ENCODE measurements around the gene SORT1.

The SORT1 gene

DNA sequence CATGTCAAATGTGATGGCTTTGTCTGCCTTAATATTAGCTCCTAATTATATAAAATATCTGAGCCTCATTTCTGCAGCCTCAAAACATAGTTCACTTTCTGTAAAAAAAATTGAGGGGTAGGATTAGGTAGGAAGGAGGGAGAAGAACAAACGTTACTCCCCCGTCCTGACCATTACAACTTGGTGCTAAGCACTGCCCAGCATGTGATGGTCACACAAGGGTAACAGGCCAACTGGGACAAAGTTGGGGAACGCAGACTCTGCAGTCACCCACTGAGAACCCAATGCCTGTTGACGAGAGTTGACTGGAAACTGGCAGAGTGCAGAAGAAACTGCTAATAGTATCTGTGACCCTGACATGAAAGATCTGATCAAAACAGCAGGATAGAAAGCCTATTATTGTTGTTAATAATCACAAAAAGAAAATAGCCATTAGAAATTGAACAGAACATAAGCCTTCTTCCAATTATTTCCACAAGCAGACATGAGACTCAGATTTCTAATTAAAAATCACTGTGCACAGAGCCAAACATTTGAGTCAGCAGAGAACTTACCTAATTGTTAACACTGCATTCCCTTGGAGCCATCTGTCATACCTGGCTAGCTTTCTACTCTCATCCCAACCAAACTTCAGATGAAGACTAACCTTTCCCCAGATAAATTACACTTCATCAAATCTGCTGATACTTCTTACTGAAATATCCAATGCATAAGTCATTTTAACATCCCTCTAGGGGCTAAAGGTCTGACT, 5.5 kb downstream of the SORT1 start:
- H3K9me3 ChIP-seq (ENCODE audit: severe bottlenecking) = no peaks in the 10 kb centered on the region
- TF ChIP-seq, protein P1, sequence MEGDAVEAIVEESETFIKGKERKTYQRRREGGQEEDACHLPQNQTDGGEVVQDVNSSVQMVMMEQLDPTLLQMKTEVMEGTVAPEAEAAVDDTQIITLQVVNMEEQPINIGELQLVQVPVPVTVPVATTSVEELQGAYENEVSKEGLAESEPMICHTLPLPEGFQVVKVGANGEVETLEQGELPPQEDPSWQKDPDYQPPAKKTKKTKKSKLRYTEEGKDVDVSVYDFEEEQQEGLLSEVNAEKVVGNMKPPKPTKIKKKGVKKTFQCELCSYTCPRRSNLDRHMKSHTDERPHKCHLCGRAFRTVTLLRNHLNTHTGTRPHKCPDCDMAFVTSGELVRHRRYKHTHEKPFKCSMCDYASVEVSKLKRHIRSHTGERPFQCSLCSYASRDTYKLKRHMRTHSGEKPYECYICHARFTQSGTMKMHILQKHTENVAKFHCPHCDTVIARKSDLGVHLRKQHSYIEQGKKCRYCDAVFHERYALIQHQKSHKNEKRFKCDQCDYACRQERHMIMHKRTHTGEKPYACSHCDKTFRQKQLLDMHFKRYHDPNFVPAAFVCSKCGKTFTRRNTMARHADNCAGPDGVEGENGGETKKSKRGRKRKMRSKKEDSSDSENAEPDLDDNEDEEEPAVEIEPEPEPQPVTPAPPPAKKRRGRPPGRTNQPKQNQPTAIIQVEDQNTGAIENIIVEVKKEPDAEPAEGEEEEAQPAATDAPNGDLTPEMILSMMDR (IDR thresholded peaks at IDR 0.05; ENCODE audit: low read depth, low read length) = no peak
- peaks cover 4% of the 10 kb centered on the region; the same call in 1 of the 2 replicates for H3K36me3 ChIP-seq
- H3K4me3 ChIP-seq (ENCODE audit: low read depth, low read length) = no peak overlapping the region
- no peak for DNase-seq
- H3K27ac ChIP-seq = no peak overlapping the region
- H3K27me3 ChIP-seq (ENCODE audit: insufficient read depth, low read depth, severe bottlenecking) = no peaks in the 10 kb centered on the region

DNA sequence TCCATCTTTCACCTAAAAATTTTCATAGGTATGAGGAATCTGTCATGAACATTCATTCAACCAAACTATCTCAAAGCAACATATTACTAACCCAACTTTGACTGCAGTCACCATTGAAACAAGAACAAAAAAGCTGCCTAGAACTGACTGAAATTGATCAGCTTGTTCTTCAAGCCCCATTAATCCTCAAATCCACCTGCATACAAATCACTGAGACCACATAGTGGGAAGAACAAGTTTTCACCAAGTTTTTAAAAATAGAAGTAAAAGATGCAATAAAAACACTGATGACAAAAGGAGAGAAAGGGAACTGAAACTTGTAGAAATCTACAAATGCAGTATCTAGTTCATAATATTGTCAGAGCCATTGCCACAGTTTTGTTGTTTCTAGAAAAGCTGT, 6.1 kb downstream of the SORT1 start:
- Histone ChIP-seq H3K27me3 (ENCODE audit: insufficient read depth, low read depth, severe bottlenecking) (no peaks in the 10 kb centered on the region), H3K4me3 (ENCODE audit: low read depth, low read length) (no peak overlapping the region), H3K36me3 (peaks cover 4% of the 10 kb centered on the region; the same call in 1 of the 2 replicates), H3K9me3 (ENCODE audit: severe bottlenecking) (no peaks in the 10 kb centered on the region), H3K27ac (no peak overlapping the region)
- TF ChIP-seq, protein P1 (IDR thresholded peaks at IDR 0.05; ENCODE audit: low read depth, low read length) = no peak
- no peak for DNase-seq

DNA sequence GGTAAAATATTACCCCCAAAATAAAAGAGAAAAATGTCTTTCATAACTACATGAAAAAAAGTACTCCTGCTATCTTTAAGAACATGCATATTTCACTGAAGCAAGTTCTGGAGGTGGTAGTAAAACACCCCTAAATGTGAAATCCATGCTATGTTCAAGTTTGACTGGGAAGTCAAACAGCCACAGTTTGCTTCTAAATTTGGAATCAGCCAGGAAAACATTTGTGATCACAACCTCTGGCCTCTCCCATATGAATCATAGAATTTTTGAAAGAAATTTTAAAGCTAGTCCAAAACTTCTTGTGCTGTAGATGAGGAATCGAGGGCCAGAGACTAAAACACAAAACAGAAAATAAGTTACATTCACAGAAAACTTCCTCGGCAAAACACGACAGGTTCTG, 6.6 kb downstream of the SORT1 start:
- H3K27me3 ChIP-seq (ENCODE audit: insufficient read depth, low read depth, severe bottlenecking) = no peaks in the 10 kb centered on the region
- H3K4me3 ChIP-seq (ENCODE audit: low read depth, low read length) = no peak overlapping the region
- H3K27ac ChIP-seq = no peak overlapping the region
- DNase-seq = no peak
- TF ChIP-seq, protein P1 (IDR thresholded peaks at IDR 0.05; ENCODE audit: low read depth, low read length) = no peak
- peaks cover 4% of the 10 kb centered on the region; the same call in 1 of the 2 replicates for H3K36me3 ChIP-seq
- no peaks in the 10 kb centered on the region for H3K9me3 ChIP-seq (ENCODE audit: severe bottlenecking)

DNA sequence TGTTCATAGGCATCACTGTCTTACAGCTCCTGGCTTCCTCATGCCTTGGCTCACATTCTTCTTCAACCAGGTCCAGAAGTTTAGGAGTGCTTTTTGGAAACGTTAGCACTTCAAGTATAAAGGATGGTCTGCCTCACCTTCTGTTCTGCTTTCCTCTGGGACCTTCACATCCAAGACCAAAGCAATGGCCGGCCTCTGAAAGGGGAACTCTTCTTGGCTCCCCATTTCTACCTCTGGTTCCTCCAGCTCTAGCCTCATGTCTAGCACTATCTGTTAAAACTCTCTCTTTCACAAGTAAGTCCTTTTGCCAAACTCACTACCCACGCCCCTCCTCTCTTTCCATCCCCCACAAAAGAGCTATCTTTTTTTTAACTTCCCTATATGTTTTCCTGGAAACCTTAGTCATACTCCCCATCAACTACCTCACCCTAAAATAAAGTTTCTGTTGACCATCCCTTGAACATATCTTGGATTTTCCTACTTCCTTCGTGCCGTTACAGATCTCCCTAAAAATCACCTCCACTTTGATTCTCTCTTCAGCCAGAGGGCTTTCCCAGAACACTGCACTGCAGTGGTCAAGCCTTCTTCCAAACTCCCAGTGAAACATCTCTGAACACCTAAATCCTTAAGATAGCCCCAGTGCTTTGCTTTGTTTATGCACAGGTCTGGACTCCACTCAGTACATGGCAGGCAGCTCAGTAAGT, 7.9 kb downstream of the SORT1 start:
- Histone ChIP-seq H3K27ac (no peak overlapping the region; the same call in 1 of the 2 replicates), H3K9me3 (ENCODE audit: severe bottlenecking) (no peaks in the 10 kb centered on the region), H3K36me3 (peaks cover 4% of the 10 kb centered on the region; the same call in 1 of the 2 replicates), H3K27me3 (ENCODE audit: insufficient read depth, low read depth, severe bottlenecking) (no peaks in the 10 kb centered on the region), H3K4me3 (ENCODE audit: low read depth, low read length) (no peak overlapping the region)
- no peak for DNase-seq
- TF ChIP-seq, protein P1 (IDR thresholded peaks at IDR 0.05; ENCODE audit: low read depth, low read length) = no peak

DNA sequence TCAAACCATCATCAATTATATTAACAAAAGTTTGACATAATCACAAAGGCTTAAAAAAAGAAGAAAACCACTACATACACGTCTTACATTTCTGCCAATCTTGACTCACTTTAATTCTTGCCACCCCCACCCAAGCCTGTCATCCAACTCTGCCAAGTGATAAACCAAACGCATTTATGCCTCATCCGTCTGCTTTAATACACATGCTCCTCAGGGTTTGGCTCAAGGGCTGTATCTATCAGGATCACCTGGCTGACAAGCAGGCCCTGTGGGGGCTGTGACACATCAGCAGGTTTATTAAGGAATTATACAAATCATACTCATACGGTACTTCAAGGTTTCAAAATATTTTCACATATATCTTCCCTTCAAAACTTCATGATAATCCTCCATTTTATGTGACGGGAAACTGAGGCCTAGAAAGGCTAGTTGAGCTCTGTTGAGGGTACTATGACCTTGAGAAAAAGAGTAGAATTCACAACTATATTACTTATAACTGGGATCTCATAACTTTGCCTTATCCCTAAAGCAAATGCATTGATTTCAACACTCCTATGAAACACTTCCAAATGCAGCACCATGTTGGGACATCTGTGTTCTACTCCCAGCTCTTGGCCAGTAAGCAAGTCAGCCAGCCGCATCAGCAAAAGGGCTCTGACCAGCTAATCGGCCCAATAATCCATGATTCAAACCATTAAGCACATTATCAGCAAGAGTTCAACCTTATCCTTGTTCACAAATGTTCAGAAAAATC, 8.7 kb downstream of the SORT1 start:
- DNase-seq = peak; percentile 43
- H3K4me3 ChIP-seq (ENCODE audit: low read depth, low read length) = no peak overlapping the region
- H3K27me3 ChIP-seq (ENCODE audit: insufficient read depth, low read depth, severe bottlenecking) = no peaks in the 10 kb centered on the region
- TF ChIP-seq, protein P1 (IDR thresholded peaks at IDR 0.05; ENCODE audit: low read depth, low read length) = no peak
- peak overlapping the region; percentile 10; the same call in 1 of the 2 replicates for H3K27ac ChIP-seq
- H3K36me3 ChIP-seq = no peaks in the 10 kb centered on the region; the same call in 1 of the 2 replicates
- no peaks in the 10 kb centered on the region for H3K9me3 ChIP-seq (ENCODE audit: severe bottlenecking)

Data from WERI-Rb-1 (cell line).